Esophagus muscularis mucosa (tissue), 4 donors: ENCODE data around the gene BTBD16. TPM values are rescaled to one million over a fixed set of nuclear protein-coding genes. Genes with fewer than 3 reads are reported as not detected.

Experiments used
- DNase-seq: peaks from one replicate; pipeline ENCODE4 v3.0.0-alpha.2; 2017; ENCODE audit errors: extremely low spot score
- H3K27ac ChIP-seq, 4 donors: fragments of 200-600 bp; sonication (generic); replicated peaks in 1 of 4; 1 replicate in 3 of 4; 2 replicates in 1 of 4; pipeline ENCODE4 v1.5.1; 2016 to 2019; ENCODE audit warnings: mild to moderate bottlenecking in 1 of 4
- H3K27me3 ChIP-seq, 4 donors: fragments of 200-600 bp; sonication (generic); one replicate each; pipeline versions ENCODE4 v1.5.1 to v1.6.0; 2016 to 2019
- H3K36me3 ChIP-seq, 4 donors: fragments of 200-600 bp; sonication (generic); one replicate each; pipeline ENCODE4 v1.5.1; 2016 to 2019
- H3K4me1 ChIP-seq, 4 donors: fragments of 200-600 bp; sonication (generic); one replicate each; pipeline ENCODE4 v1.5.1; 2016 to 2019
- H3K4me3 ChIP-seq, 4 donors: fragments of 200-600 bp; sonication (generic); 1 replicate in 2 of 4; 2 replicates in 2 of 4; pipeline ENCODE4 v1.5.1; 2016 to 2019; ENCODE audit warnings: mild to moderate bottlenecking in 4 of 4, moderate library complexity in 1 of 4
- H3K9me3 ChIP-seq, 4 donors: fragments of 200-600 bp; sonication (generic); 1 replicate in 3 of 4; 2 replicates in 1 of 4; pipeline ENCODE4 v1.5.1; 2016 to 2019
- CTCF ChIP-seq, 3 experiments: fragments of 200-600 bp in 2 of 3; fragments of 450-650 bp in 1 of 3; sonication (generic) in 2 of 3; IDR thresholded peaks; one replicate each; pipeline ENCODE4 v1.5.1; 2017 to 2019; ENCODE audit warnings: antibody characterized with exemption in 3 of 3, mild to moderate bottlenecking in 2 of 3, moderate library complexity in 1 of 3
- EP300 ChIP-seq: sonication (generic); formaldehyde crosslinking; IDR thresholded peaks from one replicate; pipeline ENCODE4 v1.6.1; 2017; ENCODE audit warnings: antibody characterized with exemption
- POLR2A ChIP-seq: fragments of 450-650 bp; IDR thresholded peaks from one replicate; pipeline ENCODE4 v1.6.1; 2017; ENCODE audit warnings: antibody characterized with exemption, moderate library complexity, mild to moderate bottlenecking, low read depth
- POLR2AphosphoS5 ChIP-seq, 2 donors: sonication (generic); formaldehyde crosslinking; IDR thresholded peaks; one replicate each; pipeline ENCODE4 v1.6.1; 2017; ENCODE audit warnings: antibody characterized with exemption in 2 of 2
- WGBS: methylation state at CpG from one replicate; pipeline ENCODE4 v1.1.5; 2018; 5-methylcytosine and 5-hydroxymethylcytosine counted together
- intact Hi-C: fragments of 100-400 bp; cut with DNase I; formaldehyde crosslinking; loops from one replicate; pipeline ENCODE4 v1.15.1; 2023
- total RNA-seq, 4 donors: library from RNA; depleted of rRNA; stranded (reverse); fragments of >200 nt; gene quantifications; one replicate each; pipeline versions ENCODE4 v1.1.0 to v1.2.1, GENCODE V29; 2016

The BTBD16 gene
- total RNA-seq, 4 donors from 2014 or later = 0.29 TPM; not detected in 3

GRCh38 chr10:122373721-122374120 lies 102.6 kb downstream of the BTBD16 start:
- peaks cover 30 to 68% (median 65%) of the 10 kb centered on the region in 4 donors for H3K4me1 ChIP-seq
- 3% methylated on average over 13 of the region's 13 CpGs for WGBS

DNA sequence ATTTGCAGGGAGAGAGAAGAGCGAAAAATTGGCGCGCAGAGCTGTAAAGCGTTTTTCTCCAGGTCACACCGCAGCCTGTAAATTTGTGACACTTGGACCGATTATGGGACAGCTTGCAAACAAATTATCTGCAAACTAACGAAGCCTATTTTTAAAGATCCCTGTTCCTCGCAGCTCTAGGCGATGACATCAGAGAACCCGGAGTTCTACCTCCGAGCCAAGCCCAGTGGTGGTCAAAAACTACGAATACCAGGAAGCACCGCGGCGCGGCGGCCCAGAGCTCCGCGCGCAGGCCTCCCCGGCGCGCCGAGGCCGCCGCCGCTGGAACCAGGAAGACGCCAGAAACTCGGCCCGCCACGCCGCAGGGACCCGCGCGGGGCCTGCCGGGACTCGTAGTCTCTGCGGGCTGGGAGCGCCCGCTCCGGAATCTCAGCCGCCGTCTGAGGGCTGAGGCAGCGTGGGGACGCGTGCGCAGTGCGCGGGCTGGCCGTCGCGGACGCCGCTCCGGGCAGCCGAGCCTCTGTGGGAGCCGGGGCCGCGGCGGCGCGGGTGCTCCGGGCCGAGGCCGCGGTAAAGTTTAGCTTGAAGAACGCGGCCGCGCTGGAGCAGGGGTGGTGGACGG lies 103.3 kb downstream of the BTBD16 start, which contains the start of gene PLEKHA1:
TSS of gene PLEKHA1 (plus strand) at position 472 of the 622 bp plus-strand sequence. CDS start 18,493 bp downstream, outside the sequence.
- DNase-seq = peak; percentile 98
- Histone ChIP-seq H3K4me3 (peak within 1 kb of the TSS; percentile 82 to 98 (median 96)), H3K27ac (peak within 1 kb of the TSS; percentile 98 to 100 (median 100)), H3K27me3 (no peaks in the 10 kb centered on the region), H3K9me3 (no peaks in the 10 kb centered on the region), H3K4me1 (peaks cover 30 to 70% (median 66%) of the 10 kb centered on the region in 4 donors), H3K36me3 (no peaks in the 10 kb centered on the region)
- TF ChIP-seq CTCF (IDR thresholded peaks at IDR 0.05) (peak in 1 of 3 experiments; percentile 14), EP300 (peak; percentile 27), POLR2AphosphoS5 (IDR thresholded peaks at IDR 0.05) (peak; percentile 84 to 89), POLR2A (peak; percentile 77)
- intact Hi-C loops = no loop called here
- 3% methylated on average over 23 of the region's 71 CpGs for WGBS

More at GRCh38 chr10:122373721-122374120, 102.6 kb downstream of the BTBD16 start:
- no peaks in the 10 kb centered on the region for H3K9me3 ChIP-seq
- H3K4me3 ChIP-seq = peak overlapping the region; percentile 82 to 98 (median 96)
- DNase-seq = no peak
- H3K27ac ChIP-seq = peak overlapping the region; percentile 98 to 100 (median 100)
- H3K36me3 ChIP-seq = no peaks in the 10 kb centered on the region
- no peak for TF ChIP-seq CTCF (IDR thresholded peaks at IDR 0.05)
- no peak for TF ChIP-seq POLR2A
- H3K27me3 ChIP-seq = no peaks in the 10 kb centered on the region
- intact Hi-C loops = no loop called here

- peak overlapping the region; percentile 82 to 98 (median 96) for H3K4me3 ChIP-seq
- intact Hi-C loops = no loop called here
- WGBS = 0% methylated on average over 12 of the region's 89 CpGs
Observed at GRCh38 chr10:122374859-122375678, 104.0 kb downstream of the BTBD16 start.

DNA sequence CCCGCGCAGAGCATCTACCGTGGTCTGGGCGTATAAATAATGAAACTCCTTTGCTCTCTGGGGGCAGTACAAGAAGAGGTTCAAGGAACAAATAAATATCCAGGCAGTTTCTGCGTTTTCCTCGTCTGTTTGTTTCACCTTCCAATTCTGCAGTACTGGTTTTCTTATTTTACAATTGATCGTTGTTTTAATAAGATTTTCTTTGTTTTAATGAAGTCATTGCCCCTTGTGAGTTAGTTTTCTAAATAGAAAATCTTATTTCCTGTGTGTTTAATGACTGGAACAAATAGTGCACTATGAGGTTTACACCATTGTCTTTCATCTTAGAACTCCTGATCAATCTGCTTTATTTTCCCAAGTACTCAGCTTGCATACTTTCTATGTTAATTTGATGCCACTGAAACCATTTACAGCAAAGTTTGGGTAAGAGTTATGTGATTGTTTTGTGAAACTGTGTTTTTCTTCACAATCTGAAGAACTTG lies 104.6 kb downstream of the BTBD16 start:
- no peak for DNase-seq
- WGBS = 3% methylated on average over 7 of the region's 7 CpGs
- TF ChIP-seq POLR2A (no peak), CTCF (IDR thresholded peaks at IDR 0.05) (no peak), EP300 (no peak), POLR2AphosphoS5 (IDR thresholded peaks at IDR 0.05) (no peak)
- Histone ChIP-seq H3K9me3 (no peaks in the 10 kb centered on the region), H3K4me3 (peak overlapping the region; percentile 82 to 98 (median 96)), H3K4me1 (peaks cover 35 to 70% (median 69%) of the 10 kb centered on the region in 4 donors), H3K36me3 (no peaks in the 10 kb centered on the region), H3K27ac (peak overlapping the region; percentile 98 to 100 (median 100)), H3K27me3 (no peaks in the 10 kb centered on the region)
- intact Hi-C loops = no loop called here

More at GRCh38 chr10:122374859-122375678, 104.0 kb downstream of the BTBD16 start:
- Histone ChIP-seq H3K36me3 (no peaks in the 10 kb centered on the region), H3K4me1 (peaks cover 31 to 70% (median 66%) of the 10 kb centered on the region in 4 donors), H3K27me3 (no peaks in the 10 kb centered on the region), H3K27ac (peak overlapping the region; percentile 98 to 100 (median 100)), H3K9me3 (no peaks in the 10 kb centered on the region)
- no peak for DNase-seq
- TF ChIP-seq POLR2A = no peak
- peak; percentile 11 to 42 for TF ChIP-seq POLR2AphosphoS5 (IDR thresholded peaks at IDR 0.05)
- TF ChIP-seq CTCF (IDR thresholded peaks at IDR 0.05) = peak in 1 of 3 experiments; percentile 11
